H7 (cell line): ENCODE results near the gene RWDD1. TPM values are rescaled to one million over a fixed set of nuclear protein-coding genes. Genes with fewer than 3 reads are reported as not detected.

Source experiments
- DNase-seq: peaks from one replicate; pipeline ENCODE4 v3.0.0; 2012
- H3K27me3 ChIP-seq: 2 replicates; pipeline ENCODE4 v1.6.0; 2011; ENCODE audit warnings: mild to moderate bottlenecking, low read length; ENCODE audit not compliant: control insufficient read depth, insufficient read depth
- H3K36me3 ChIP-seq: replicated peaks from 2 replicates; pipeline ENCODE4 v1.5.1; 2011; ENCODE audit warnings: low read length; ENCODE audit not compliant: control insufficient read depth, insufficient read depth
- H3K4me3 ChIP-seq: 2 replicates; pipeline ENCODE4 v1.5.1; 2011; ENCODE audit warnings: low read depth, mild to moderate bottlenecking, control low read depth, low read length, moderate library complexity; ENCODE audit not compliant: insufficient read depth
- total RNA-seq: library from RNA; depleted of rRNA; stranded (reverse); fragments of >200 nt; shearing (Covaris generic); gene quantifications from 2 replicates; pipeline ENCODE4 v1.2.3, GENCODE V29; 2014

Gene RWDD1
- total RNA-seq, 1 experiment from 2014 or later = 31.4 TPM

- H3K36me3 ChIP-seq = no peaks in the 10 kb centered on the region
- no peak for DNase-seq
- no peaks in the 10 kb centered on the region for H3K27me3 ChIP-seq
- no peak within 1 kb of the TSS for H3K4me3 ChIP-seq
These were observed 25.7 kb upstream of the RWDD1 start, which contains the start of gene TRAPPC3L for GRCh38 chr6:116545651-116546050. TSS of gene TRAPPC3L (minus strand) at chr6:116545684. CDS start at chr6:116545514, 170 bp downstream.

- H3K4me3 ChIP-seq = no peak overlapping the region
- no peak for DNase-seq
- H3K27me3 ChIP-seq = no peaks in the 10 kb centered on the region
- H3K36me3 ChIP-seq = no peaks in the 10 kb centered on the region
These were observed 23.9 kb upstream of the RWDD1 start for GRCh38 chr6:116547358-116547757.

DNA sequence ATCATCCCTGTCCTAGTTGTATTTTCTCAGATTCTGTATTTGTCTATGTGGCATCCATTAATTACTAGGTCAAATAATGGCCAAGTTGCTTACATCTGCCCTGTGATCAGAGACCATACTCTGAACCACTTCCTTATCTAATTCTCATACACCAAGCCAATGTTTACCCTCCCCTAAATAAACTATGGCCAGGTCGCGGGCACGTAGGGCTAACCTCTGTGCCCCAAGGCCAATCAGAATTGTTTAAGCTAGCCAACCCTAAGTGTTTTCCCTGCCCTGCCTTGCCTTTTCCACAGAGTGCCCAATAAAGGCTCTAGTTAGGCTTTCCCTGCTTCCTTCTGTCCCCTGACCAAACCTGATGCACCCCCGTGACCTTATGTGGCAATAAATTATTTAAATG lies 20.5 kb upstream of the RWDD1 start:
- H3K27me3 ChIP-seq = no peaks in the 10 kb centered on the region
- H3K36me3 ChIP-seq = no peaks in the 10 kb centered on the region
- DNase-seq = no peak

DNA sequence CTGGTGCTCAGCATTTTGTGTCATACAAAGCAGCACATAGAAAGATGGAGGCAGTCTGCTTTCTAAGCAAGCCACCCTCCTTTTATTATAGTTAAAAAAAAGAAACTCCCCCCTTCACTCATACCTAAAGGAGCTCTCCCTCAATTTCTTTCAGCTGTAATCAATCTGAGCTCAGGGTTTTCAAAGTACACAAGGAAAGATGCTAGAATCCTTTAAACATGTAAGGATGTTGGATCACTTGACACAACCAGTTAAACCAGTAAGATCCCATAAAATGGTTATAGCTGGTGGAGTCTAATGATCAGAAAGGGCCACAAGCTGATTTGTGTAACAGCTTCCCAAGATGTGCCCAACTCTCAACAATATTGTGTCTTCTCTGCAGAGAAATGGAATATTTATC lies 17.9 kb upstream of the RWDD1 start, which contains the start of gene CALHM4:
TSS of gene CALHM4 (plus strand) at position 301 of the 400 bp plus-strand sequence. CDS start at position 344, 43 bp downstream.
- DNase-seq = no peak
- H3K4me3 ChIP-seq = no peak within 1 kb of the TSS
- H3K27me3 ChIP-seq = no peaks in the 10 kb centered on the region
- H3K36me3 ChIP-seq = no peaks in the 10 kb centered on the region

More for the DNA sequence above, 20.5 kb upstream of the RWDD1 start:
- no peak overlapping the region for H3K4me3 ChIP-seq

- H3K4me3 ChIP-seq = no peak overlapping the region
- no peaks in the 10 kb centered on the region for H3K36me3 ChIP-seq
- H3K27me3 ChIP-seq = no peaks in the 10 kb centered on the region
- no peak for DNase-seq
These were observed 15.2 kb upstream of the RWDD1 start for GRCh38 chr6:116556065-116556464.

DNA sequence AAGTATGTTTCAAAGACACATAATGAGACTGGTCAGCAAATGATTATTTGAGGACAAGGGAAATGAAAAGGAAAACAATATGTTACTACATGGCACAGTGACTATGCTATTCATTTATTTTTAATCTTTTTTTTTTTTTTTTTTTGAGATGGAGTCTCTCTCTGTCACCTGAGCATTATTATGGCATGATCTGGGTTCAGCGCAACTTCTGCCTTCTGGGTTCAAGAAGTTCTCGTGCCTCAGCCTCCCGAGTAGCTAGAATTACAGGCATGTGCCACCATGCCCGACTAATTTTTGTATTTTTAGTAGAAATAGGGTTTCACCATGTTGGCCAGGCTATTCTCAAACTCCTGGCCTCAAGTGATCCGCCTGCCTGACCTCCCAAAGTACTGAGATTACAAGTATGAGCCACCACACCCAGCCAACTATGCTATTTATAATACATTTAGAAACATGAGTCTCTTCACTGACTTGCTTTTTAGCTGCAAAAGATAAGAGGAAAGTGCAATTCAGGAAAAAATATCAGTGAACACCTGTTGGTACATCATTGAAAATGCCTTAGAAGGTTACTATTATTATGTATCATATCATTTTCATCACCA lies 14.4 kb upstream of the RWDD1 start:
- no peak for DNase-seq
- Histone ChIP-seq H3K4me3 (no peak overlapping the region), H3K36me3 (no peaks in the 10 kb centered on the region), H3K27me3 (no peaks in the 10 kb centered on the region)

DNA sequence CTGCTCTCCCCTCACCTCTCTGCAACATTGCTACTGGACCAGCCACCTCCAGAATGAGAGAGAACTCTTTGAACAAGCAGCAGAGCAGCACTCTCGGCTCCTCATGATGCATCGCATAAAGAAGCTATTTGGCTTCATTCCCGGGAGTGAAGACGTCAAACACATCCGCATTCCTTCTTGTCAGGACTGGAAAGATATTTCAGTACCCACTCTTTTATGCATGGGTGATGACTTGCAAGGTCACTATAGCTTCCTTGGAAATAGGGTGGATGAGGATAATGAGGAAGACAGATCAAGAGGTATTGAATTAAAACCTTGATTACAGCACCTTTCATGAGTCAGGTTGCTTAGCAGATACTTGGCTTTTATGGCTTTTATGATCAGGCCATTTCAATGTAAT lies 13.4 kb upstream of the RWDD1 start:
- no peak for DNase-seq

GRCh38 chr6:116560130-116560529 lies 11.2 kb upstream of the RWDD1 start:
- Histone ChIP-seq H3K36me3 (no peaks in the 10 kb centered on the region), H3K27me3 (no peaks in the 10 kb centered on the region), H3K4me3 (no peak overlapping the region)
- DNase-seq = no peak

More for the DNA sequence above, 13.4 kb upstream of the RWDD1 start:
- Histone ChIP-seq H3K36me3 (no peaks in the 10 kb centered on the region), H3K4me3 (no peak overlapping the region), H3K27me3 (no peaks in the 10 kb centered on the region)

DNA sequence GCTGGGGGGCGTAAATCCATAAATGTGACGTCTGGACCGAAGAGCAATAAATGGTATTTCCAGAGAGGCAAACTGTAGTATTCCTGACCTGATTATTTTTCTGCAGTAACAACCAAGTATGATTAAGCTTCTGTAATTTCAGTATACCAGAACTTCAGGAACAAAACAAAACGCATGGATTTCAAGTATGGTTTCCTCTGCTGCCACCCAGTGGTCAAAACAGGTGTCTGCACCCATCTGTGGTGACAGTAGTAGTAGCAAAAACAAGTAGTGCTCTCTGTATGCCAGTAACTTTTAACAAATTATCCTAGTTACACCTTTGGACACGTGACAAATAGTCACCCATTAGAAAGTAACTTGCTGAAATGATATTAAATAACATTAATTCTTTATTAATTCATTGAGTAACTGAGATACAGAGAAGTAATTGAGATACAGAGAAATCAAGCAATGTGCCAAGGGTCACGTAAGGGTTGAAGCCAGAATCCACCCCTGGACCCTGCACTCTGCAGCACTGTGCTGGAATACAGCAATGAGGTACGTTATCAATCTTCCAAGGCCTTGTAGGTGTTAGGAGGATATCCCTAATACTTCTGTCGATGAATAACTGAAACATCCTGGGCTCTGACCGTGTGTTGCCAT lies 9.8 kb upstream of the RWDD1 start:
- Histone ChIP-seq H3K4me3 (no peak overlapping the region), H3K27me3 (no peaks in the 10 kb centered on the region), H3K36me3 (no peaks in the 10 kb centered on the region)
- peak; percentile 63 for DNase-seq

DNA sequence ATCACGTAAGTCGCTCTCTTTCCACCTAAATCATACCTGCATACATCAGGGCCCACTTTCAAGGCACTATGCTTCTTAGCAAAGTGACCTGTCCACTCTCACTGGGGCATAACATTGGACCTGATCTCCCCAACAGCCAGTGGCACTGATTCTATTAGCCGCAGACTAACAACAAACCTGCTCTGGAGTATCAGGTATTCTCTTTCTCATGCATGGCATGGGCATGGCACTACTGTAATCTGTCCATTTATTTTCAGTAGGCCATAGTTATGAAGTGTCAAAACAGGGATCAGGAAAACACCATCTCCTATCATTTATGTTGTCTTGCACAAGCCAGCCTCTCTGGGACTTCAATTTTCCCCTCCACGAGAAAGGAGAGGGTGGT lies 9.3 kb upstream of the RWDD1 start:
- no peaks in the 10 kb centered on the region for H3K36me3 ChIP-seq
- no peaks in the 10 kb centered on the region for H3K27me3 ChIP-seq
- H3K4me3 ChIP-seq = no peak overlapping the region
- no peak for DNase-seq

DNA sequence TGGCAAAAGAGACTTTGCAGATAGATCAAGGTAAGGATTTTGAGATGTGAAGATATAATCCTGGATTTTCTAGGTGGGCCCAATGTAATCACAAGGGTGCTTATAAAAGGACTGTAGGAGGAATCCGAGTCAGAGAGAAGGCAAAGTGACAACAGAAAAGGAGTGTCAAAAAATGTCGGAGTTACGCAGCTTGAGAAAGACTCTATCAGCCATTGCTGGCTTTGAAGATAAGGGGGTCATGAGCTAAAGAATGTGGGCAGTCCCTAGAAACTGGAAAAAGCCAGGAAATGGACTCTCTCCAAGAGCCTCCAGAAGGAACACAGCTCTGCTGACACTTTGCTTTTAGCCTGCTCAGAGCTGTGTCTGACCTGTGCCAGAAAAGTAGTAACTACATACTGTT lies 8.7 kb upstream of the RWDD1 start:
- DNase-seq = no peak

DNA sequence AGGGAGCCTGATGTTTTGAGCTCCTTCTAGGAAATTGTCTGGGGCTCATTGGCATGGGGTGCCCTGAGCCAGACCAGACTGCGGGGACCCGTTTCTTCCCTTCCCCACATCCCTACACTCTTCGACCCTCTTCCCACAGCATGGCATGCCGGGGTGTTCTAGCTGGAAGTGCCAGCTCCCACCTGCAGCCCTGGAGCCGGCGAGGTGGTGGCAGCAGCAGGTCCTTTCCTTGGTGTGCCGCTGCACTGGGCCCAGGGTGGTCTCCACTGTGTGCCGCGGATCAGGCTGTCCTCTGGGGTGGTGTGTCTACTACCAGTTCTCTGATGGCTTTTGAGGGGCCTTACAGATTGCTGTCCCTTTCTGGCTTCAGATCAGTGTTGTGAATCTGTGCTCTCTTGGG lies 7.5 kb upstream of the RWDD1 start:
- Histone ChIP-seq H3K36me3 (no peaks in the 10 kb centered on the region), H3K4me3 (no peak overlapping the region), H3K27me3 (no peaks in the 10 kb centered on the region; the same call in 1 of the 2 replicates)
- DNase-seq = peak; percentile 19

More for the DNA sequence above, 8.7 kb upstream of the RWDD1 start:
- no peak overlapping the region for H3K4me3 ChIP-seq
- no peaks in the 10 kb centered on the region for H3K27me3 ChIP-seq
- H3K36me3 ChIP-seq = no peaks in the 10 kb centered on the region

DNA sequence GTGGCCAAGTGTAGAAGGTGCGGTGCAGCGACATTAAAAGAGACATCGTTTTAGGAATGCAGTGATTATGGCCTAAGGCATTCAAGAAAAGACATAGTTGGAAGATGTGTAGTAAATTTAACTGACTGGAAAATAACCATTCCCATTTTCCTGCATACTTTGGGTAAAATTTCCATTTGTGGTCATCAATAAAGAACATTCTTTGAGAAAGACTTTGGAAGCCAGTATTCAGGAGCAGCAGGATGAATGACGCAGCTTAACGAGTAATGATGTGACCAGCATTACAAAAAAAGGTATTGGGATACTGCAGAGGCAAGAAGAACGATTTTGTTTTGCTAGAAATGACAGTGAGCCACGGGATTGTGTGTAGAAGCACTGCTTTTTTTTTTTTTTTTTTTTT lies 7.0 kb upstream of the RWDD1 start:
- no peaks in the 10 kb centered on the region; the same call in 1 of the 2 replicates for H3K27me3 ChIP-seq
- no peak overlapping the region for H3K4me3 ChIP-seq
- DNase-seq = no peak
- H3K36me3 ChIP-seq = no peaks in the 10 kb centered on the region

DNA sequence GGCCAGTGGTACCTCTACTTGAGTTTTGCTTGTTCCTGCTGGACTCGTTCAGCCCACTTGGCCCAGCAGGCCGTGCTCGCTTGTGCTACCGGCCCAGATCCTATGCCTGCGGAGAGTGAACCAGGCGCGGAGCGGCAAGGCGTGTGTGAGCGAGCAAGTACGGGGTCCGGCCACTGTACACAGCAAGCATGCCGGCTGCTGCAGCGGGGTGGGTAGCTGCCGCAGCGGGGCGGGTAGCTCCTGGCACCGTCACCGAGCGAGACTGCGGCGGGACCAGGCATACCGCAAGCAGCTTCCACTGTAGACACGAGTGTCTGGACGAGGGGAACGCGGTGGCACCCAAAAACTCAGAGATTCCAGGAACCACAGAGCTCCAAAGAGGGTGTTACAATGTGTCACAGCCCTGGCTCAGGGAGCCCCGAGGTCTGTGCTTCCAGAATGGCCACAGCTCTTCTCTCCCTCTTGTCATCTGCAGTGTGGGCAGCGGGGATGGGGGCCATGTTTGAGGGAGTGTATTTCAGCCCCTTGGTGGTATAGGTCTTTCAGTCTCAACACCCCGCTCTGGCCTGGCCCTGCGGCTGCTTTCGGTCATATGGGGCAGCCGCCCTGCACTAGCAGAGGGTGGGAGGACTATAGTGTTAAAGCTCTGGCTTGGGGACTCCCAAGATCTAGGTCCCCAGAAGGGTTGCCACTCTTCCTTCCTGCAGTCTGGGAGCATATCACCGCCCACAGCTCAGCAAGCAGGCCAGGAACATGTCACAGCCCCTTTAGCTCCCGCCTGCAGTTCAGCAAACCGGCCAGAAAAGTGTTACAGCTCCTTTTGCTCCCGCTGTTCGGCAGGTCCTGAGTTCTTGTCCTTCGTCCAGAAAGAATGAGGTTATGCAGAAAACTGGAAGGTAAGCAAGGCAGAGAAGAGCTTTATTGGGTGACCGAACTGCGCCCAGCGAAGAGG lies 6.1 kb upstream of the RWDD1 start:
- no peaks in the 10 kb centered on the region; the same call in 1 of the 2 replicates for H3K27me3 ChIP-seq
- H3K36me3 ChIP-seq = no peaks in the 10 kb centered on the region
- peak; percentile 18 for DNase-seq
- H3K4me3 ChIP-seq = no peak overlapping the region
